Adrenal gland (tissue), 12 donors: ENCODE results near the gene MLLT6. TPM values are rescaled to one million over a fixed set of nuclear protein-coding genes. Genes with fewer than 3 reads are reported as not detected.

Experiments
- DNase-seq, 7 donors: peaks; one replicate each; pipeline ENCODE4 v3.0.0-alpha.2; 2019 to 2020
- H3K27ac ChIP-seq, 5 donors: fragments of 200-600 bp; sonication (generic) in 4 of 5; 1 replicate in 3 of 5; 2 replicates in 2 of 5; pipeline versions ENCODE4 v1.5.1 to v1.8.0; 2016 to 2020; ENCODE audit warnings: mild to moderate bottlenecking in 1 of 5
- H3K27me3 ChIP-seq: fragments of 200-600 bp; 2 replicates; pipeline ENCODE4 v1.8.0; 2021
- H3K36me3 ChIP-seq, 2 donors: fragments of 200-600 bp; replicated peaks in 1 of 2; 1 replicate in 1 of 2; 2 replicates in 1 of 2; pipeline versions ENCODE4 v1.5.1 to v1.8.0; 2018 to 2022
- H3K4me1 ChIP-seq, 2 donors: fragments of 200-600 bp; replicated peaks in 1 of 2; 1 replicate in 1 of 2; 2 replicates in 1 of 2; pipeline versions ENCODE4 v1.5.1 to v1.8.0; 2018 to 2021
- H3K4me3 ChIP-seq, 4 donors: fragments of 200-600 bp; sonication (generic) in 3 of 4; one replicate each; pipeline ENCODE4 v1.5.1; 2016 to 2018
- H3K9me3 ChIP-seq, 3 donors: fragments of 200-600 bp; sonication (generic) in 1 of 3; replicated peaks in 1 of 3; 1 replicate in 2 of 3; 2 replicates in 1 of 3; pipeline versions ENCODE4 v1.5.1 to v1.8.0; 2016 to 2021
- CTCF ChIP-seq, 6 experiments: fragments of 450-650 bp in 4 of 6; fragments of 200-600 bp in 2 of 6; sonication (generic) in 1 of 6; IDR thresholded peaks; 1 replicate in 5 of 6; 2 replicates in 1 of 6; pipeline versions ENCODE4 v1.5.1 to v1.8.0; 2016 to 2021; ENCODE audit warnings: antibody characterized with exemption in 6 of 6, mild to moderate bottlenecking in 2 of 6, moderate library complexity in 1 of 6
- POLR2A ChIP-seq, 2 donors: fragments of 450-650 bp; IDR thresholded peaks; one replicate each; pipeline ENCODE4 v1.6.1; 2017; ENCODE audit warnings: antibody characterized with exemption in 2 of 2, mild to moderate bottlenecking in 2 of 2, moderate library complexity in 1 of 2
- WGBS, 4 donors: extraction: QIAGEN DNeasy Blood & Tissue Kit in 2 of 4; methylation state at CpG; one replicate each; pipeline versions ENCODE4 v1.1.5 to v1.1.7; 2013 to 2017; 5-methylcytosine and 5-hydroxymethylcytosine counted together
- intact Hi-C, 2 donors: fragments of 100-400 bp; cut with DNase I; formaldehyde crosslinking; loops; one replicate each; pipeline versions ENCODE4 v1.14.1 to v1.15.0; 2022 to 2023
- polyA plus RNA-seq, 3 donors: library from polyadenylated mRNA; stranded (reverse); fragments of 200-250 nt in 2 of 3; fragments of 350-450 nt in 1 of 3; fragmentation: Illumina TruSeq in 1 of 3; extraction: RNeasy Lipid Tissue Mini Kit (QIAGEN cat#74804) in 1 of 3; gene quantifications; one replicate each; pipeline ENCODE4 v1.2.3, GENCODE V29; 2013 to 2014
- total RNA-seq, 9 donors: library from RNA; depleted of rRNA in 4 of 9; stranded (reverse); fragments of >200 nt in 4 of 9; fragments of 120-200 nt in 1 of 9; fragmentation: NEBNext Ultra II Directional in 1 of 9; extraction: Animal tissue kit (Norgen Biotek cat#: 25700) in 1 of 9; gene quantifications; one replicate each; pipeline versions ENCODE4 v1.1.0 to v1.2.4, GENCODE V29; 2013 to 2023
- donor health status: healthy with polysubstance abuse.
- donor health status: Bipolar disorder and iron deficiency.
- donor health status: DM: yes; HTN: yes; CAD: no.
- donor health status: DM: no; HTN: no; CAD: no.
- donor health status: DM: no; HTN: no; CAD: no.
- donor health status: DM: yes; HTN: yes; CAD: no.

MLLT6 gene
- total and polyA plus RNA-seq, 12 donors: 24.5 to 339 (median 85.2) TPM

GRCh38 chr17:38702916-38703741 is 1.9 kb upstream of the MLLT6 start:
- Histone ChIP-seq H3K27me3 (no peaks in the 10 kb centered on the region), H3K4me1 (peaks cover 24 to 51% of the 10 kb centered on the region in 2 donors), H3K27ac (peak overlapping the region; percentile 90 to 99 (median 99)), H3K9me3 (no peaks in the 10 kb centered on the region), H3K4me3 (peak overlapping the region in 3 of 4 donors; percentile 4 to 95 (median 74)), H3K36me3 (peaks cover 0 to 7% of the 10 kb centered on the region in 2 donors)
- intact Hi-C loops: no loop called here
- peak in 2 of 7 donors; percentile 37 to 56 for DNase-seq
- WGBS, 4 donors: 2% methylated on average over 31 to 55 of the region's 55 CpGs
- TF ChIP-seq POLR2A (IDR thresholded peaks at IDR 0.05): no peak
- no peak for TF ChIP-seq CTCF (IDR thresholded peaks at IDR 0.05)

GRCh38 chr17:38703742-38704605 is 1.1 kb upstream of the MLLT6 start:
- H3K4me1 ChIP-seq: peaks cover 24 to 52% of the 10 kb centered on the region in 2 donors
- no peak for TF ChIP-seq CTCF (IDR thresholded peaks at IDR 0.05)
- TF ChIP-seq POLR2A (IDR thresholded peaks at IDR 0.05): peak in 1 of 2 donors; percentile 60
- DNase-seq: peak; percentile 82 to 93 (median 91)
- peaks cover 0 to 14% of the 10 kb centered on the region in 2 donors for H3K36me3 ChIP-seq
- no peaks in the 10 kb centered on the region for H3K27me3 ChIP-seq
- H3K4me3 ChIP-seq: peak overlapping the region in 3 of 4 donors; percentile 74 to 95 (median 94)
- 0 to 4% (median 1%) methylated on average over 15 to 50 of the region's 50 CpGs for WGBS, 4 donors
- no peaks in the 10 kb centered on the region for H3K9me3 ChIP-seq
- intact Hi-C loops: no loop called here
- peak overlapping the region; percentile 90 to 99 (median 99) for H3K27ac ChIP-seq

- H3K4me1 ChIP-seq: peaks cover 20 to 41% of the 10 kb centered on the region in 2 donors
- intact Hi-C loops: no loop called here
- DNase-seq: no peak
- TF ChIP-seq POLR2A (IDR thresholded peaks at IDR 0.05) (no peak), CTCF (IDR thresholded peaks at IDR 0.05) (no peak)
- peak overlapping the region; percentile 11 to 99 (median 98) for H3K27ac ChIP-seq
- no peaks in the 10 kb centered on the region for H3K27me3 ChIP-seq
- H3K36me3 ChIP-seq: peaks cover 0 to 29% of the 10 kb centered on the region in 2 donors
- no peaks in the 10 kb centered on the region for H3K9me3 ChIP-seq
- 0 to 5% (median 1%) methylated on average over 4 to 31 of the region's 32 CpGs for WGBS, 4 donors
- H3K4me3 ChIP-seq: peak overlapping the region in 3 of 4 donors; percentile 52 to 95 (median 71)
These were observed 390 bp downstream of the MLLT6 start for GRCh38 chr17:38705523-38705802.
